VCaP (cell line): ENCODE measurements around the gene SHFL.

Source experiments
- H3K27ac ChIP-seq: fragments of 450-650 bp; 2 replicates; pipeline ENCODE4 v1.5.1; 2017
- TF ChIP-seq, protein P1 (sequence below): fragments of 450-650 bp; conservative IDR thresholded peaks from 2 replicates; pipeline ENCODE4 v1.5.1; 2017; ENCODE audit warnings: mild to moderate bottlenecking, moderate library complexity

SHFL gene

DNA sequence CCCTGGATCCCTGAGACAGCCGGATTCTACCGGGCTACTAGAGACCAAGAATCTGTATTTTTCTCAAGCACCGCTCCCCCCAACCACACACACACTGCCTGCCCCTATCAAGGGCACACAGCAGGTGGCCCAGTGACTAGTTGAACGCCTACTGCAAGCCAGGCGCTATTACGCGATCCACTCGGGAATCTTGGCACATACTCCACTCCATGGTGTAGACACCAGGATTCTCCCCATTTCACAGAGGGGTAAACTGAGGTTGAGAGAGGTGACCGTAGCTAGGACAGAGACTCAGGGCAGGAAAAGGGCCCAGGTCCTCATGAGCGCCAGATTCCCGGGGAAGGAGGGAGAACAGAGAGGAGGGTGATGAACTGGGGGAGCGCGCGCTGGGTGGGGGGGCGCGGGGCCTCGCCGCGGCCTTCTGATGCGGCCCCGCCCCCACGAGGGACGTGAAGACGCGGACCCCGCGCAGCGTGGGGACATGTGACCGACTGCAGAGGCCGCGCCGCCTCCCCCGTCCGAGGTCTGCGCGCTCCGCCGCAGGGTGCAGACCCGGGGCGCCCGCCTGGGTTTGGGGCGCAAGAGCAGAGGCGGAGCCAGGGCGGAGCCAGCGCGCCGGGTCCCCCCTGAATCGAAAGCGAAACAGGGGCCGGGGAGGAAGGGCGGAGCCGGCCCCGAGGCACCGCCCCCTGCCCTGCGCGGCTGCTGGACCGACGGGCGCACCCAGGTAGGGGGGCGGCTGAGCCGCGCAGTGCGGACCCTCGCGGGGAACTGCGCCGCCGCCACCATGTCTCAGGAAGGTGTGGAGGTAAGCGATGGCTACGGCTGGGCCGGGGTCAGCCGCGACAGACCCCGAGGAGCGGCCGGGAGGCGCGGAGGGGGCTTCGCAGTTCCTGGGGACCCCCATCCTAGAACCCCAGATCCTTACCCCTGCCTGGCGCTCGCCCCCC lies at the start of gene SHFL:
Gene SHFL, plus strand, starts transcription at position 677 of the 950 bp plus-strand sequence. Its CDS starts 111 bp downstream, at position 788.
- peak within 1 kb of the TSS; percentile 65; the same call in 1 of the 2 replicates for H3K27ac ChIP-seq
- TF ChIP-seq, protein P1, sequence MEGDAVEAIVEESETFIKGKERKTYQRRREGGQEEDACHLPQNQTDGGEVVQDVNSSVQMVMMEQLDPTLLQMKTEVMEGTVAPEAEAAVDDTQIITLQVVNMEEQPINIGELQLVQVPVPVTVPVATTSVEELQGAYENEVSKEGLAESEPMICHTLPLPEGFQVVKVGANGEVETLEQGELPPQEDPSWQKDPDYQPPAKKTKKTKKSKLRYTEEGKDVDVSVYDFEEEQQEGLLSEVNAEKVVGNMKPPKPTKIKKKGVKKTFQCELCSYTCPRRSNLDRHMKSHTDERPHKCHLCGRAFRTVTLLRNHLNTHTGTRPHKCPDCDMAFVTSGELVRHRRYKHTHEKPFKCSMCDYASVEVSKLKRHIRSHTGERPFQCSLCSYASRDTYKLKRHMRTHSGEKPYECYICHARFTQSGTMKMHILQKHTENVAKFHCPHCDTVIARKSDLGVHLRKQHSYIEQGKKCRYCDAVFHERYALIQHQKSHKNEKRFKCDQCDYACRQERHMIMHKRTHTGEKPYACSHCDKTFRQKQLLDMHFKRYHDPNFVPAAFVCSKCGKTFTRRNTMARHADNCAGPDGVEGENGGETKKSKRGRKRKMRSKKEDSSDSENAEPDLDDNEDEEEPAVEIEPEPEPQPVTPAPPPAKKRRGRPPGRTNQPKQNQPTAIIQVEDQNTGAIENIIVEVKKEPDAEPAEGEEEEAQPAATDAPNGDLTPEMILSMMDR: no peak

DNA sequence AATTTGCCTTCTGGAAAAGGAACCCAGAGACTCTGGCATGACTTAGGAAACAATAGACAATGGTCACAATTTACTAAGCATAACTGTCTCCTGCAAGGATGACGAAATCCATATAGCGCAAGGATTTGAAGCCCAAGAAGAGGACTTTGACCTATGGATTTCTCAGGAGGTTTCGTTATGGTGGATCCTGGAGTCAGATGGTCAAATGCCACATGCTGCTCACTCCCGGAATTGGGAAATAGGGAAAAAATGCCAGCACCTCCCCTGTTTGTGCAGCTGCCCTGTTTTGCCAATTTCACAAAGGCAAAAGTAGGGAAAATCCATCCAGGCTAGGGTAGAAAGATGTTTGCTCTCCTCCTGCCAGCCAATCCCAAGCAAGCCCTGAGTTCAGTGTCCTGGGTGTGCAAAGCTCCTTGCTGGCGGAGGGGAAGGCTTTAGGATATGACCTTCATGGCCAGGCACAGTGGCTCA lies 49.5 kb upstream of the SHFL start:
- H3K27ac ChIP-seq: no peak overlapping the region
- TF ChIP-seq, protein P1: no peak

DNA sequence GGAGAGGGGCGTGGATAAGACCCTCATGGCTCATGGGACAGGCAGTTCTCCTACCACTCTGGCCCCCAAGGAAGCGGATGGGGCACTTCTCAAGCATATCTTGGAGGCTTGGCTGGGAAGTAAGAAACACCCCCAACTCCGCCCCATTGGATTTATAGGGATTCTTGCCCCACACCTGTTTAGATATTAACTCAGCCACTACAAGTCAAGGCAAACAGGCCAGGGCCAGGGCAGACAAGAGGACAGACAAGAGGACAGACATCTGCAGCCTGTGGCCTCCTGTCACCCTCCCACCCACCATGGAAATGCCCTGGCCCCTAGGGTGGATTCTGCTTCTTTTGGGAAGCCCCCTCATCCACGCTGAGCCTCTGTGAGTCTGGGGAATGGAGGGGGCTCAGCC lies 48.8 kb upstream of the SHFL start:
- TF ChIP-seq, protein P1: no peak
- no peak overlapping the region for H3K27ac ChIP-seq

DNA sequence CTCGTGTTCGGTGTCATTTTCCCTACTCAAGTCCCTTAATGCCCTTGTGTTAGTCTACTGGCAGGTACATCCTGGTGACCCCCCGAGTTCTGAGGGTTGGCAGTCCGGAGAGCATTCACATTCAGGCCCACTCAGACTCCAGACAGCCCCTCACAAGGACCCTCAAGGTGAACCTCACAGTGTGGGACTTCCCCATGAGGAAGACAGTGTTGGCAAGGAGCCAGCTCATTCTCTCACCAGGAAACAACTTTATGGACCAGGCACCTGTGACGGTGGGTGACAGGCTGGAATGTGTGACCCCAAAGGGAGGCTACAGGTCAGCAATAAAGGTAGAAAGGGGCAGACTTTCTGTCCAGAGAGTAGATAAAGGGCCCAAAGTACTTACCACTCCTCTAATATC lies 48.3 kb upstream of the SHFL start:
- no peak overlapping the region for H3K27ac ChIP-seq
- TF ChIP-seq, protein P1: no peak

DNA sequence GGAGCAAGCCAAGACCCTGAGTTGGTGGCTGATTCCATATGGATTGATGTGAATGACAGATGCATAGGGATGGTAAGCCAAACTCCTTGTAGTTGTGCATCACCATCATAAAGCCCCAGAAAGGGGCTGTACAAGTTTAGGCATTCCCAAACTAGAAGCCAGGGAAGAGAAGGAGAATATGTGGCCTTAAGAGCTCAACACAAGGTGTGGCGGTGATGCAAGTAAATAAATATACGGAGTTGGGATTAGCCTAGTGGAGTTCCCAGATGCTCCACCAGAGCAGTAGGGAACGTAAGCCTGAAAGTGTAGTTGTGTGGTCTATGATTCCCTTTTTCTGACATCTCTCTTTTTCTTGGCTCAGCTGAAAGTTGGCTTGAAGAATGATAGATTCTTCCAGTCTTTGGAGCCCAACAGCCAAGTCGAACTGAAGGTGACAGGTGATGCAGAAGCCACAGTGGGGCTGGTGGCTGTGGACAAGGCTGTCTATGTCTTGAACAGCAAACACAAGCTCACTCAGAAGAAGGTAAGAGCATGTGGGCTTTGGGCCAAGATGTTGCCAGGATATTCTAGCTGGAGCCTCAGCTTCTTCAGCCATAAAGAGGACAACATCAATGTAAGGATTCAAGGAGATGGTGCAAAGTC lies 42.7 kb upstream of the SHFL start:
- H3K27ac ChIP-seq: no peak overlapping the region
- TF ChIP-seq, protein P1: no peak

DNA sequence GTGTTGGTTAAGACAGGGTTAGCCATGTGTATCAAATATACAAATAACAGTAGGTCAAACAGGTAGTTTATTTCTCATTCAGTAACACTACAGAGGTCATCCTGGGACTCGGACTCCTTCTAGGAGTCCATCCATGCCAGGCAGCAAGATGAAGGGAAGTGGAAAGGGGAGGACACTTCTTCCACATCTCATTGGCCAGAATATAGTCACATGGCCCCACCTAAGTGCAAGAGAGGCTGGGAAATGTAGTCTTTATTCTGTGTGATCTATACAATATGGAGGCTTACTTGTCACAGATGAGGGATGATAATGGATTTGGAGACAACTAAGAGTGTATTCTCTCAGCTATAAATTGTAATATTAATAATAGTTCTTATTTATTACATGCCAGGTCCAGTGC lies 41.7 kb upstream of the SHFL start:
- TF ChIP-seq, protein P1: no peak

DNA sequence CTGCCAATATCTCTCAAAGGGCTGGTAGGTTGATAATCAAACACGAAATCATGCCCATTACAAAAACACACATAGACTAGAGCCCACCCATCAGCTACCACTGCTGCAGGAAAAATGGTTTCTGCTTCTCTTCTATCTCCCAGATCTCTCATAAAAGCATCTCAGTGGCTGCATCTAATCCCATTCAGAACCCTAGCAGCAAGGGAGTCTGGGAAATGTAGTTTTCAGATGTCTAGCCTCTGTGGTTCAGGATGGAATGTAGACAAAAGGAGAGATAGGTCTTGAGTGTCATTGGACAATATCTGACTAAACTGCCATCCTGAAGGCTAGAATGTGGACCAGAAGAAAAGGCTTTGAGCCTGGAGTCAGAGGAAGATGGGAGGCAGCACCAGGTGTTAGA lies 40.7 kb upstream of the SHFL start:
- TF ChIP-seq, protein P1: no peak
- no peak overlapping the region for H3K27ac ChIP-seq

More for the DNA sequence above, 41.7 kb upstream of the SHFL start:
- H3K27ac ChIP-seq: no peak overlapping the region
